ENCODE data around the gene TTR. TPM values are rescaled to one million over a fixed set of nuclear protein-coding genes. Genes with fewer than 3 reads are reported as not detected.

Gene TTR
- total RNA-seq, 1 donor from 2014 or later: not detected

- FAIRE-seq (no peak), DNase-seq (ENCODE audit: low read depth) (peak; percentile 74)
- TF ChIP-seq, protein P1, sequence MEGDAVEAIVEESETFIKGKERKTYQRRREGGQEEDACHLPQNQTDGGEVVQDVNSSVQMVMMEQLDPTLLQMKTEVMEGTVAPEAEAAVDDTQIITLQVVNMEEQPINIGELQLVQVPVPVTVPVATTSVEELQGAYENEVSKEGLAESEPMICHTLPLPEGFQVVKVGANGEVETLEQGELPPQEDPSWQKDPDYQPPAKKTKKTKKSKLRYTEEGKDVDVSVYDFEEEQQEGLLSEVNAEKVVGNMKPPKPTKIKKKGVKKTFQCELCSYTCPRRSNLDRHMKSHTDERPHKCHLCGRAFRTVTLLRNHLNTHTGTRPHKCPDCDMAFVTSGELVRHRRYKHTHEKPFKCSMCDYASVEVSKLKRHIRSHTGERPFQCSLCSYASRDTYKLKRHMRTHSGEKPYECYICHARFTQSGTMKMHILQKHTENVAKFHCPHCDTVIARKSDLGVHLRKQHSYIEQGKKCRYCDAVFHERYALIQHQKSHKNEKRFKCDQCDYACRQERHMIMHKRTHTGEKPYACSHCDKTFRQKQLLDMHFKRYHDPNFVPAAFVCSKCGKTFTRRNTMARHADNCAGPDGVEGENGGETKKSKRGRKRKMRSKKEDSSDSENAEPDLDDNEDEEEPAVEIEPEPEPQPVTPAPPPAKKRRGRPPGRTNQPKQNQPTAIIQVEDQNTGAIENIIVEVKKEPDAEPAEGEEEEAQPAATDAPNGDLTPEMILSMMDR (IDR thresholded peaks at IDR 0.05; ENCODE audit: insufficient read depth, low read length, severe bottlenecking): no peak
- Histone ChIP-seq H3K27me3 (ENCODE audit: control insufficient read depth, insufficient read depth, low read length) (no peaks in the 10 kb centered on the region), H3K36me3 (ENCODE audit: control insufficient read depth, insufficient read depth, low read length) (no peaks in the 10 kb centered on the region), H3K4me3 (ENCODE audit: low read depth, low read length) (no peak overlapping the region)
These were observed 1.1 kb upstream of the TTR start for GRCh38 chr18:31590570-31590969.

GRCh38 chr18:31591113-31591512, 564 bp upstream of the TTR start:
- DNase-seq (ENCODE audit: low read depth) (no peak), FAIRE-seq (no peak)
- Histone ChIP-seq H3K4me3 (ENCODE audit: low read depth, low read length) (no peak overlapping the region), H3K27me3 (ENCODE audit: control insufficient read depth, insufficient read depth, low read length) (no peaks in the 10 kb centered on the region), H3K36me3 (ENCODE audit: control insufficient read depth, insufficient read depth, low read length) (no peaks in the 10 kb centered on the region)
- TF ChIP-seq, protein P1 (IDR thresholded peaks at IDR 0.05; ENCODE audit: insufficient read depth, low read length, severe bottlenecking): no peak

- TF ChIP-seq, protein P1 (IDR thresholded peaks at IDR 0.05; ENCODE audit: insufficient read depth, low read length, severe bottlenecking): no peak
- Histone ChIP-seq H3K4me3 (ENCODE audit: low read depth, low read length) (no peak overlapping the region), H3K27me3 (ENCODE audit: control insufficient read depth, insufficient read depth, low read length) (no peaks in the 10 kb centered on the region), H3K36me3 (ENCODE audit: control insufficient read depth, insufficient read depth, low read length) (no peaks in the 10 kb centered on the region)
- FAIRE-seq: no peak
- no peak for DNase-seq (ENCODE audit: low read depth)
These were observed 955 bp downstream of the TTR start for GRCh38 chr18:31592506-31593157.

DNA sequence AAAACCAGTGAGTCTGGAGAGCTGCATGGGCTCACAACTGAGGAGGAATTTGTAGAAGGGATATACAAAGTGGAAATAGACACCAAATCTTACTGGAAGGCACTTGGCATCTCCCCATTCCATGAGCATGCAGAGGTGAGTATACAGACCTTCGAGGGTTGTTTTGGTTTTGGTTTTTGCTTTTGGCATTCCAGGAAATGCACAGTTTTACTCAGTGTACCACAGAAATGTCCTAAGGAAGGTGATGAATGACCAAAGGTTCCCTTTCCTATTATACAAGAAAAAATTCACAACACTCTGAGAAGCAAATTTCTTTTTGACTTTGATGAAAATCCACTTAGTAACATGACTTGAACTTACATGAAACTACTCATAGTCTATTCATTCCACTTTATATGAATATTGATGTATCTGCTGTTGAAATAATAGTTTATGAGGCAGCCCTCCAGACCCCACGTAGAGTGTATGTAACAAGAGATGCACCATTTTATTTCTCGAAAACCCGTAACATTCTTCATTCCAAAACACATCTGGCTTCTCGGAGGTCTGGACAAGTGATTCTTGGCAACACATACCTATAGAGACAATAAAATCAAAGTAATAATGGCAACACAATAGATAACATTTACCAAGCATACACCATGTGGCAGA, 3.6 kb downstream of the TTR start:
- FAIRE-seq: no peak
- TF ChIP-seq, protein P1 (IDR thresholded peaks at IDR 0.05; ENCODE audit: insufficient read depth, low read length, severe bottlenecking): no peak
- Histone ChIP-seq H3K4me3 (ENCODE audit: low read depth, low read length) (no peak overlapping the region), H3K27me3 (ENCODE audit: control insufficient read depth, insufficient read depth, low read length) (no peaks in the 10 kb centered on the region), H3K36me3 (ENCODE audit: control insufficient read depth, insufficient read depth, low read length) (no peaks in the 10 kb centered on the region)
- DNase-seq (ENCODE audit: low read depth): no peak

- FAIRE-seq (no peak), DNase-seq (ENCODE audit: low read depth) (no peak)
- Histone ChIP-seq H3K36me3 (ENCODE audit: control insufficient read depth, insufficient read depth, low read length) (no peaks in the 10 kb centered on the region), H3K27me3 (ENCODE audit: control insufficient read depth, insufficient read depth, low read length) (no peaks in the 10 kb centered on the region), H3K4me3 (ENCODE audit: low read depth, low read length) (no peak overlapping the region)
- TF ChIP-seq, protein P1 (IDR thresholded peaks at IDR 0.05; ENCODE audit: insufficient read depth, low read length, severe bottlenecking): no peak
These were observed 4.6 kb downstream of the TTR start for GRCh38 chr18:31596081-31596872.
